Measurements from ENCODE around the gene FGFBP1.

Gene FGFBP1

GRCh38 chr4:15893962-15894361 lies 44.6 kb downstream of the FGFBP1 start:
- no peaks in the 10 kb centered on the region for H3K27me3 ChIP-seq (ENCODE audit: insufficient read depth, low read length)
- H3K9me3 ChIP-seq (ENCODE audit: insufficient read depth, low read depth, low read length), result no peaks in the 10 kb centered on the region
- H3K4me1 ChIP-seq (ENCODE audit: insufficient read depth, low read length), result no peaks in the 10 kb centered on the region; the same call in 1 of the 2 replicates
- H3K27ac ChIP-seq (ENCODE audit: low read depth, low read length), result no peak overlapping the region
- WGBS, result 96% methylated on average over 4 of the region's 4 CpGs
- no peak overlapping the region for H3K4me3 ChIP-seq (ENCODE audit: low read length)
- no peaks in the 10 kb centered on the region for H3K36me3 ChIP-seq (ENCODE audit: insufficient read depth, low read length)
- H3K9ac ChIP-seq (ENCODE audit: low read depth, low read length), result no peak overlapping the region

DNA sequence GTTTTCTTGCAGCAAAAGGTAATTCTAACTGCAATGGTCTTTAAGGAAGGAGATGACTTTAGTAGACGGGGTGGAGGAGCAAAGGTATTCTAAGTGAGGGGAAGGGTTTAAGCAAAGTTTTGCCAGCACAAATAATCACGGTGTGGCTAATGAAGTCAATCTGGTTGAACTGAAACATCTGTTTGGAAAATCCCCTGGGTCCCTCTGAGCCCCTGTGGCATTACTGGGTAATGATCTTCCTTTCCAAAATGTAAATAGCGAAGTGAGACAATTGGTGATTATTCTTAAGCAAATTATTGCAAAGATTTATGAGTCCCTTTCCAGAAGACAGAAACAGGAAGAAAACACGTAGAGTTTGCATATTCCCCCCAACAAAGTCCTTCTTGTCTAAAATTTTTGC lies 47.2 kb downstream of the FGFBP1 start:
- 88% methylated on average over 3 of the region's 4 CpGs for WGBS
- no peaks in the 10 kb centered on the region for H3K9me3 ChIP-seq (ENCODE audit: insufficient read depth, low read depth, low read length)
- H3K36me3 ChIP-seq (ENCODE audit: insufficient read depth, low read length), result no peaks in the 10 kb centered on the region
- no peaks in the 10 kb centered on the region; the same call in 1 of the 2 replicates for H3K4me1 ChIP-seq (ENCODE audit: insufficient read depth, low read length)
- no peak overlapping the region for H3K4me3 ChIP-seq (ENCODE audit: low read length)
- no peak overlapping the region for H3K27ac ChIP-seq (ENCODE audit: low read depth, low read length)
- H3K27me3 ChIP-seq (ENCODE audit: insufficient read depth, low read length), result no peaks in the 10 kb centered on the region
- no peak overlapping the region for H3K9ac ChIP-seq (ENCODE audit: low read depth, low read length)

- H3K9me3 ChIP-seq (ENCODE audit: insufficient read depth, low read depth, low read length), result no peaks in the 10 kb centered on the region
- H3K4me1 ChIP-seq (ENCODE audit: insufficient read depth, low read length), result no peaks in the 10 kb centered on the region; the same call in 1 of the 2 replicates
- 85% methylated on average over 4 of the region's 4 CpGs for WGBS
- H3K9ac ChIP-seq (ENCODE audit: low read depth, low read length), result no peak overlapping the region
- no peak overlapping the region for H3K4me3 ChIP-seq (ENCODE audit: low read length)
- no peaks in the 10 kb centered on the region for H3K27me3 ChIP-seq (ENCODE audit: insufficient read depth, low read length)
- no peak overlapping the region for H3K27ac ChIP-seq (ENCODE audit: low read depth, low read length)
- no peaks in the 10 kb centered on the region for H3K36me3 ChIP-seq (ENCODE audit: insufficient read depth, low read length)
Observed at GRCh38 chr4:15890246-15890829, 48.2 kb downstream of the FGFBP1 start.

GRCh38 chr4:15888515-15888914 lies 50.0 kb downstream of the FGFBP1 start:
- Histone ChIP-seq H3K9ac (ENCODE audit: low read depth, low read length) (no peak overlapping the region), H3K9me3 (ENCODE audit: insufficient read depth, low read depth, low read length) (no peaks in the 10 kb centered on the region), H3K27ac (ENCODE audit: low read depth, low read length) (no peak overlapping the region), H3K36me3 (ENCODE audit: insufficient read depth, low read length) (no peaks in the 10 kb centered on the region), H3K4me1 (ENCODE audit: insufficient read depth, low read length) (peaks cover 6% of the 10 kb centered on the region; the same call in 1 of the 2 replicates), H3K27me3 (ENCODE audit: insufficient read depth, low read length) (no peaks in the 10 kb centered on the region), H3K4me3 (ENCODE audit: low read length) (no peak overlapping the region)
- 97% methylated on average over 9 of the region's 9 CpGs for WGBS

All from HUES64 (cell line).